HEK293 (cell line): ENCODE measurements around the gene PDLIM5.

Experiments
- CTCF ChIA-PET: fragments of 350-600 bp; formaldehyde crosslinking; extraction: SDS; loops from one replicate; lab custom pipeline; 2021; ENCODE audit warnings: antibody characterized with exemption; lab: Yijun Ruan, JAX
- POLR2A ChIA-PET: fragments of 300-600 bp; formaldehyde crosslinking; extraction: SDS; loops from one replicate; lab custom pipeline; 2020; ENCODE audit warnings: antibody characterized with exemption, inconsistent platforms; lab: Yijun Ruan, JAX
- H3K27ac ChIP-seq: fragments of 200-500 bp; sonication (Bioruptor generic); 2 replicates; pipeline ENCODE4 v1.5.1; 2014; ENCODE audit warnings: low read depth, low read length, control low read depth, inconsistent platforms; ENCODE audit errors: extremely low read depth
- H3K36me3 ChIP-seq, 2 experiments: fragments of 200-500 bp in 1 of 2; sonication (Bioruptor generic) in 1 of 2; 1 replicate in 1 of 2; 2 replicates in 1 of 2; pipeline ENCODE4 v1.5.1; 2014 to 2017; ENCODE audit warnings: inconsistent platforms in 2 of 2, low read length in 2 of 2; ENCODE audit not compliant: control insufficient read depth in 2 of 2, insufficient read depth in 1 of 2
- H3K4me1 ChIP-seq: fragments of 200-500 bp; sonication (Bioruptor generic); 2 replicates; pipeline ENCODE4 v1.5.1; 2014; ENCODE audit warnings: mild to moderate bottlenecking, low read length, inconsistent platforms; ENCODE audit not compliant: control insufficient read depth, insufficient read depth
- H3K4me3 ChIP-seq: 2 replicates; pipeline ENCODE4 v1.5.1; 2011; ENCODE audit warnings: low read depth, mild to moderate bottlenecking, control low read depth, low read length, moderate library complexity
- H3K9me3 ChIP-seq: fragments of 200-500 bp; sonication (Bioruptor generic); 2 replicates; pipeline ENCODE4 v1.5.1; 2014; ENCODE audit warnings: low read depth, low read length, inconsistent platforms; ENCODE audit not compliant: control insufficient read depth, insufficient read depth
- BCL6B ChIP-seq: fragments of 450-650 bp; formaldehyde crosslinking; IDR thresholded peaks from 2 replicates; pipeline ENCODE4 v1.5.1; 2017; ENCODE audit warnings: missing biosample characterization, missing genetic modification characterization
- GFI1B ChIP-seq: fragments of 450-650 bp; formaldehyde crosslinking; IDR thresholded peaks from 2 replicates; pipeline ENCODE4 v1.5.1; 2016; ENCODE audit warnings: missing biosample characterization, missing genetic modification characterization
- MZF1 ChIP-seq: fragments of 450-650 bp; formaldehyde crosslinking; IDR thresholded peaks from 2 replicates; pipeline ENCODE4 v1.5.1; 2017; ENCODE audit warnings: missing biosample characterization, missing genetic modification characterization, borderline replicate concordance
- PRDM6 ChIP-seq: fragments of 450-650 bp; formaldehyde crosslinking; IDR thresholded peaks from 2 replicates; pipeline ENCODE4 v1.5.1; 2017; ENCODE audit warnings: missing biosample characterization, missing genetic modification characterization
- SALL2 ChIP-seq: fragments of 450-650 bp; formaldehyde crosslinking; IDR thresholded peaks from 2 replicates; pipeline ENCODE4 v1.5.0; 2017; ENCODE audit warnings: missing biosample characterization, mild to moderate bottlenecking, missing genetic modification characterization, borderline replicate concordance
- ZBTB44 ChIP-seq: fragments of 450-650 bp; IDR thresholded peaks from 2 replicates; pipeline ENCODE4 v1.5.1; 2018; ENCODE audit warnings: missing biosample characterization, mild to moderate bottlenecking, missing genetic modification characterization
- ZNF112 ChIP-seq: fragments of 450-650 bp; formaldehyde crosslinking; IDR thresholded peaks from 2 replicates; pipeline ENCODE4 v1.5.0; 2017; ENCODE audit warnings: missing biosample characterization, missing genetic modification characterization
- ZNF114 ChIP-seq: fragments of 450-650 bp; formaldehyde crosslinking; IDR thresholded peaks from 2 replicates; pipeline ENCODE4 v1.5.0; 2017; ENCODE audit warnings: missing biosample characterization, missing genetic modification characterization
- ZNF121 ChIP-seq: fragments of 450-650 bp; formaldehyde crosslinking; IDR thresholded peaks from 2 replicates; pipeline ENCODE4 v1.5.1; 2016; ENCODE audit warnings: missing biosample characterization, missing genetic modification characterization
- ZNF148 ChIP-seq: fragments of 450-650 bp; formaldehyde crosslinking; IDR thresholded peaks from 2 replicates; pipeline ENCODE4 v1.5.0; 2017; ENCODE audit warnings: missing biosample characterization, missing genetic modification characterization, borderline replicate concordance
- ZNF169 ChIP-seq: fragments of 450-650 bp; formaldehyde crosslinking; IDR thresholded peaks from 2 replicates; pipeline ENCODE4 v1.5.1; 2016; ENCODE audit warnings: missing biosample characterization, missing genetic modification characterization
- ZNF248 ChIP-seq: fragments of 450-650 bp; formaldehyde crosslinking; IDR thresholded peaks from 2 replicates; pipeline ENCODE4 v1.5.1; 2017; ENCODE audit warnings: missing biosample characterization, missing genetic modification characterization
- ZNF350 ChIP-seq: fragments of 450-650 bp; formaldehyde crosslinking; IDR thresholded peaks from 2 replicates; pipeline ENCODE4 v1.5.0; 2017; ENCODE audit warnings: missing biosample characterization, mild to moderate bottlenecking, missing genetic modification characterization
- ZNF48 ChIP-seq: fragments of 450-650 bp; formaldehyde crosslinking; IDR thresholded peaks from 2 replicates; pipeline ENCODE4 v1.5.1; 2016; ENCODE audit warnings: missing biosample characterization, missing genetic modification characterization
- ZNF580 ChIP-seq: fragments of 450-650 bp; formaldehyde crosslinking; IDR thresholded peaks from 2 replicates; pipeline ENCODE4 v1.5.1; 2016; ENCODE audit warnings: missing biosample characterization, missing genetic modification characterization
- TF ChIP-seq, protein P1 (sequence below): fragments of 450-650 bp; formaldehyde crosslinking; IDR thresholded peaks from 2 replicates; pipeline ENCODE4 v1.5.1; 2017; ENCODE audit warnings: missing biosample characterization, missing genetic modification characterization
- TF ChIP-seq, protein P2 (sequence below): fragments of 450-650 bp; formaldehyde crosslinking; IDR thresholded peaks from 2 replicates; pipeline ENCODE4 v1.5.1; 2016; ENCODE audit warnings: missing biosample characterization, missing genetic modification characterization

The PDLIM5 gene

GRCh38 chr4:94559351-94559806, 107.6 kb downstream of the PDLIM5 start:
- ChIA-PET CTCF (no interaction called here), POLR2A (no interaction called here)
- H3K27ac ChIP-seq, result no peak overlapping the region

GRCh38 chr4:94561249-94562024, 109.7 kb downstream of the PDLIM5 start:
- Histone ChIP-seq H3K9me3 (no peaks in the 10 kb centered on the region), H3K36me3 (no peaks in the 10 kb centered on the region), H3K4me1 (no peaks in the 10 kb centered on the region), H3K4me3 (no peak overlapping the region), H3K27ac (no peak overlapping the region)
- ChIA-PET CTCF (interaction anchor here (0.6 to 0.8 kb wide), 2 partner anchors 12 to 220 kb away, joined by 3 to 5 read pairs; no protein-coding TSS in a partner anchor), POLR2A (no interaction called here)
- TF ChIP-seq ZNF121 (tag by site-specific recombination), result no peak
- TF ChIP-seq ZNF350 (tag by site-specific recombination), result no peak
- TF ChIP-seq ZNF248 (tag by site-specific recombination), result no peak
- no peak for TF ChIP-seq SALL2 (tag by site-specific recombination)
- no peak for TF ChIP-seq ZNF169
- TF ChIP-seq GFI1B, result no peak
- TF ChIP-seq, protein P1, sequence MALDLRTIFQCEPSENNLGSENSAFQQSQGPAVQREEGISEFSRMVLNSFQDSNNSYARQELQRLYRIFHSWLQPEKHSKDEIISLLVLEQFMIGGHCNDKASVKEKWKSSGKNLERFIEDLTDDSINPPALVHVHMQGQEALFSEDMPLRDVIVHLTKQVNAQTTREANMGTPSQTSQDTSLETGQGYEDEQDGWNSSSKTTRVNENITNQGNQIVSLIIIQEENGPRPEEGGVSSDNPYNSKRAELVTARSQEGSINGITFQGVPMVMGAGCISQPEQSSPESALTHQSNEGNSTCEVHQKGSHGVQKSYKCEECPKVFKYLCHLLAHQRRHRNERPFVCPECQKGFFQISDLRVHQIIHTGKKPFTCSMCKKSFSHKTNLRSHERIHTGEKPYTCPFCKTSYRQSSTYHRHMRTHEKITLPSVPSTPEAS, result no peak
- TF ChIP-seq ZNF112 (tag by site-specific recombination), result no peak
- TF ChIP-seq ZNF148, result no peak

More at GRCh38 chr4:94559351-94559806, 107.6 kb downstream of the PDLIM5 start:
- Histone ChIP-seq H3K9me3 (no peaks in the 10 kb centered on the region), H3K36me3 (no peaks in the 10 kb centered on the region), H3K4me3 (no peak overlapping the region), H3K4me1 (no peaks in the 10 kb centered on the region)
- TF ChIP-seq ZNF114 (tag by site-specific recombination) (no peak), ZNF580 (tag by site-specific recombination) (no peak), PRDM6 (tag by site-specific recombination) (0 out of 2 replicates have a peak, but pooled peaks have one; percentile 11), ZBTB44 (tag by site-specific recombination) (no peak), ZNF48 (no peak), MZF1 (tag by site-specific recombination) (no peak), BCL6B (tag by site-specific recombination) (peak; percentile 39; the same call in 1 of the 2 replicates)
- TF ChIP-seq, protein P2, sequence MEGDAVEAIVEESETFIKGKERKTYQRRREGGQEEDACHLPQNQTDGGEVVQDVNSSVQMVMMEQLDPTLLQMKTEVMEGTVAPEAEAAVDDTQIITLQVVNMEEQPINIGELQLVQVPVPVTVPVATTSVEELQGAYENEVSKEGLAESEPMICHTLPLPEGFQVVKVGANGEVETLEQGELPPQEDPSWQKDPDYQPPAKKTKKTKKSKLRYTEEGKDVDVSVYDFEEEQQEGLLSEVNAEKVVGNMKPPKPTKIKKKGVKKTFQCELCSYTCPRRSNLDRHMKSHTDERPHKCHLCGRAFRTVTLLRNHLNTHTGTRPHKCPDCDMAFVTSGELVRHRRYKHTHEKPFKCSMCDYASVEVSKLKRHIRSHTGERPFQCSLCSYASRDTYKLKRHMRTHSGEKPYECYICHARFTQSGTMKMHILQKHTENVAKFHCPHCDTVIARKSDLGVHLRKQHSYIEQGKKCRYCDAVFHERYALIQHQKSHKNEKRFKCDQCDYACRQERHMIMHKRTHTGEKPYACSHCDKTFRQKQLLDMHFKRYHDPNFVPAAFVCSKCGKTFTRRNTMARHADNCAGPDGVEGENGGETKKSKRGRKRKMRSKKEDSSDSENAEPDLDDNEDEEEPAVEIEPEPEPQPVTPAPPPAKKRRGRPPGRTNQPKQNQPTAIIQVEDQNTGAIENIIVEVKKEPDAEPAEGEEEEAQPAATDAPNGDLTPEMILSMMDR (tag by site-specific recombination), result no peak
